HEK293T (cell line): Measurements from ENCODE around the gene LANCL2.

Source experiments
- BHLHE40 ChIP-seq: fragments of 450-650 bp; IDR thresholded peaks from 2 replicates; pipeline ENCODE4 v1.6.1; 2016; ENCODE audit warnings: mild to moderate bottlenecking, moderate library complexity, borderline replicate concordance
- CTBP1 ChIP-seq: fragments of 450-650 bp; IDR thresholded peaks from 2 replicates; pipeline ENCODE4 v1.6.1; 2016; ENCODE audit warnings: borderline replicate concordance
- FOXA1 ChIP-seq: fragments of 450-650 bp; IDR thresholded peaks from 2 replicates; pipeline ENCODE4 v1.6.1; 2016; ENCODE audit warnings: mild to moderate bottlenecking
- FOXK2 ChIP-seq: fragments of 450-650 bp; IDR thresholded peaks from 2 replicates; pipeline ENCODE4 v1.6.1; 2016; ENCODE audit warnings: mild to moderate bottlenecking
- FOXM1 ChIP-seq: fragments of 450-650 bp; IDR thresholded peaks from 2 replicates; pipeline ENCODE4 v1.6.1; 2017; ENCODE audit warnings: mild to moderate bottlenecking, borderline replicate concordance
- HDGF ChIP-seq: fragments of 450-650 bp; IDR thresholded peaks from 2 replicates; pipeline ENCODE4 v1.6.1; 2017; ENCODE audit warnings: antibody characterized with exemption, borderline replicate concordance
- L3MBTL2 ChIP-seq: fragments of 450-650 bp; conservative IDR thresholded peaks from 2 replicates; pipeline ENCODE4 v1.6.1; 2016; ENCODE audit warnings: mild to moderate bottlenecking
- SP1 ChIP-seq: fragments of 450-650 bp; IDR thresholded peaks from 2 replicates; pipeline ENCODE4 v1.6.1; 2017
- SUZ12 ChIP-seq: fragments of 450-650 bp; IDR thresholded peaks from 2 replicates; pipeline ENCODE4 v1.6.1; 2016; ENCODE audit warnings: mild to moderate bottlenecking
- TARDBP ChIP-seq: fragments of 450-650 bp; IDR thresholded peaks from 2 replicates; pipeline ENCODE4 v1.6.1; 2016
- ZNF384 ChIP-seq: fragments of 450-650 bp; IDR thresholded peaks from 2 replicates; pipeline ENCODE4 v1.6.1; 2016

DNA sequence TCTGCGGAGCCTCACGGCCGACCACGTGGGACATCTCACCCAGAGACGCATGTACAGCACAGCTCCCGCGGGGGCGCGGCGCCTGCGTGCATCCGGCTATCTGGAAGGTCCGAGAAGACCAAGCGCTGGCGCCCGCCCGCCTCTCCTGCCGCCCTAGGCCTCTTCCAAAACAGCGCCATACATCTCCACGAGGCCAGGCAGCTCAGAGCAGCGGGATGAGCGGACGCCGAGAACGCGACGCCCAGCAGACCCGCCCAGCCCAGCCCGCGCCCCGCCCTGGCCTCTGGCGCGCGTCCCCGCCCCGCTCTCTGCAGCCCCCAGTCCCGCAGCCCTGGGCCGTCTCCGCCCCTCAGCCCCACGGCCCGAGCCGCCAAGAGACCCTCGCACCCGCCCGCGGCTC, 20.3 kb upstream of the LANCL2 start:
- TF ChIP-seq SP1 (no peak), CTBP1 (no peak), FOXA1 (no peak), FOXK2 (no peak), SUZ12 (no peak), FOXM1 (no peak), BHLHE40 (no peak), L3MBTL2 (no peak), TARDBP (no peak), HDGF (no peak), ZNF384 (no peak)
